Neural crest cell (in vitro differentiated cells): Measurements from ENCODE around the gene GALNT1. TPM values are rescaled to one million over a fixed set of nuclear protein-coding genes. Genes with fewer than 3 reads are reported as not detected.

ENCODE experiments used
- DNase-seq: peaks from one replicate; pipeline ENCODE4 v3.0.0; 2021; ENCODE audit warnings: low read depth, mixed read lengths, low spot score
- H3K27ac Mint-ChIP-seq: one replicate; pipeline ENCODE4 v1.8.0; 2021; ENCODE audit warnings: mild to moderate bottlenecking, mixed read lengths; ENCODE audit not compliant: unreplicated experiment
- H3K27me3 Mint-ChIP-seq: 2 replicates; pipeline ENCODE4 v1.8.0; 2021; ENCODE audit warnings: low read depth, mild to moderate bottlenecking, mixed read lengths
- H3K36me3 Mint-ChIP-seq: 2 replicates; pipeline ENCODE4 v1.8.0; 2021; ENCODE audit warnings: low read depth, mild to moderate bottlenecking, mixed read lengths
- H3K4me1 Mint-ChIP-seq: 2 replicates; pipeline ENCODE4 v1.8.0; 2021; ENCODE audit warnings: mixed read lengths
- H3K4me3 Mint-ChIP-seq: one replicate; pipeline ENCODE4 v1.8.0; 2021; ENCODE audit warnings: mild to moderate bottlenecking, mixed read lengths
- H3K9me3 Mint-ChIP-seq: 2 replicates; pipeline ENCODE4 v1.8.0; 2021; ENCODE audit warnings: mixed read lengths
- microRNA-seq: library from miRNA; unstranded; fragments of <30 nt; microRNA quantifications from one replicate; pipeline ENCODE4, GENCODE V29; 2020
- total RNA-seq: library from RNA; stranded (reverse); gene quantifications from 2 replicates; pipeline ENCODE4 v1.2.1, GENCODE V29; 2021
- TF ChIP-seq, protein P1 (sequence below): fragments of 200-600 bp; sonication (generic); conservative IDR thresholded peaks from 2 replicates; pipeline ENCODE4 v1.5.0; 2021; ENCODE audit warnings: antibody characterized with exemption, mild to moderate bottlenecking

GALNT1 gene
- total RNA-seq, 1 donor from 2014 or later: 93.5 TPM

GRCh38 chr18:35754464-35754863, 172.9 kb downstream of the GALNT1 start:
- TF ChIP-seq, protein P1, sequence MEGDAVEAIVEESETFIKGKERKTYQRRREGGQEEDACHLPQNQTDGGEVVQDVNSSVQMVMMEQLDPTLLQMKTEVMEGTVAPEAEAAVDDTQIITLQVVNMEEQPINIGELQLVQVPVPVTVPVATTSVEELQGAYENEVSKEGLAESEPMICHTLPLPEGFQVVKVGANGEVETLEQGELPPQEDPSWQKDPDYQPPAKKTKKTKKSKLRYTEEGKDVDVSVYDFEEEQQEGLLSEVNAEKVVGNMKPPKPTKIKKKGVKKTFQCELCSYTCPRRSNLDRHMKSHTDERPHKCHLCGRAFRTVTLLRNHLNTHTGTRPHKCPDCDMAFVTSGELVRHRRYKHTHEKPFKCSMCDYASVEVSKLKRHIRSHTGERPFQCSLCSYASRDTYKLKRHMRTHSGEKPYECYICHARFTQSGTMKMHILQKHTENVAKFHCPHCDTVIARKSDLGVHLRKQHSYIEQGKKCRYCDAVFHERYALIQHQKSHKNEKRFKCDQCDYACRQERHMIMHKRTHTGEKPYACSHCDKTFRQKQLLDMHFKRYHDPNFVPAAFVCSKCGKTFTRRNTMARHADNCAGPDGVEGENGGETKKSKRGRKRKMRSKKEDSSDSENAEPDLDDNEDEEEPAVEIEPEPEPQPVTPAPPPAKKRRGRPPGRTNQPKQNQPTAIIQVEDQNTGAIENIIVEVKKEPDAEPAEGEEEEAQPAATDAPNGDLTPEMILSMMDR: no peak
- Mint-ChIP-seq H3K36me3 (no peaks in the 10 kb centered on the region), H3K27ac (no peak overlapping the region), H3K9me3 (peaks cover 5% of the 10 kb centered on the region), H3K4me1 (no peaks in the 10 kb centered on the region), H3K27me3 (peaks cover 12% of the 10 kb centered on the region), H3K4me3 (no peak overlapping the region)
- no peak for DNase-seq

DNA sequence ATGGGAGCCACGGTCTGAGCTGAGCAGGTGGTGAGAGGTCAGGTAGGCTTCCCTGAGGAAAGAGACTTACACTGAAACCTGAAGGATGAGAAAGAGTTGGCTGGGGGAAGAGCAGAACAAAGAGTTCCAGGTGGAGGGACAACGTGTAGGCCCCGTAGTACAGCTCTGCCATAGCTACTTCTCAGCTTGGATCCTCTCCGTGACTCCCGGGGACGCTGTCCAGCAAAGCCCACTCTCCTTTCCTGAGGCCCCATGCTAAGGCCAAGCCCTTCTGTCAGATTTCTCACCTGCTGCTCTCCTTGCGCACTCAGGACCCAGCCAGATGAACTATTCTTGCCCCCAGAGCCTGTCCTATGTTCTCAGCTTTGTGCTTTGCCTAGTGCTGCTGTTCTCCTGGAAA, 173.8 kb downstream of the GALNT1 start:
- TF ChIP-seq, protein P1: no peak
- no peaks in the 10 kb centered on the region for H3K36me3 Mint-ChIP-seq
- no peak overlapping the region for H3K27ac Mint-ChIP-seq
- no peaks in the 10 kb centered on the region for H3K4me1 Mint-ChIP-seq
- H3K9me3 Mint-ChIP-seq: peaks cover 10% of the 10 kb centered on the region
- H3K27me3 Mint-ChIP-seq: peaks cover 10% of the 10 kb centered on the region
- H3K4me3 Mint-ChIP-seq: no peak overlapping the region
- no peak for DNase-seq

GRCh38 chr18:35756506-35757117, 175.1 kb downstream of the GALNT1 start:
- no peak overlapping the region for H3K27ac Mint-ChIP-seq

More at GRCh38 chr18:35756506-35757117, 175.1 kb downstream of the GALNT1 start:
- peaks cover 10% of the 10 kb centered on the region for H3K27me3 Mint-ChIP-seq
- peak; percentile 63 for DNase-seq
- TF ChIP-seq, protein P1: peak; percentile 94
- H3K4me3 Mint-ChIP-seq: no peak overlapping the region
- H3K4me1 Mint-ChIP-seq: no peaks in the 10 kb centered on the region
- no peaks in the 10 kb centered on the region for H3K36me3 Mint-ChIP-seq
- H3K9me3 Mint-ChIP-seq: peaks cover 10% of the 10 kb centered on the region

Small RNA genes lying within 50 kb of the gene (microRNA-seq; reads per million reads assigned to microRNA genes)
- not detected for gene MIR3975

Other genes starting within 250 kb of the GALNT1 start
- gene ZNF24, start 237.3 kb upstream of the GALNT1 start, total RNA-seq: 89.3 and 91.0 TPM in 2 replicates
- gene ZNF396, start 204.4 kb upstream of the GALNT1 start, total RNA-seq: 2.9 and 3.6 TPM in 2 replicates
- 33.8 and 34.4 TPM in 2 replicates for gene INO80C, start 83.8 kb upstream of the GALNT1 start, total RNA-seq